Measurements from ENCODE around the gene GFI1B.

DNA sequence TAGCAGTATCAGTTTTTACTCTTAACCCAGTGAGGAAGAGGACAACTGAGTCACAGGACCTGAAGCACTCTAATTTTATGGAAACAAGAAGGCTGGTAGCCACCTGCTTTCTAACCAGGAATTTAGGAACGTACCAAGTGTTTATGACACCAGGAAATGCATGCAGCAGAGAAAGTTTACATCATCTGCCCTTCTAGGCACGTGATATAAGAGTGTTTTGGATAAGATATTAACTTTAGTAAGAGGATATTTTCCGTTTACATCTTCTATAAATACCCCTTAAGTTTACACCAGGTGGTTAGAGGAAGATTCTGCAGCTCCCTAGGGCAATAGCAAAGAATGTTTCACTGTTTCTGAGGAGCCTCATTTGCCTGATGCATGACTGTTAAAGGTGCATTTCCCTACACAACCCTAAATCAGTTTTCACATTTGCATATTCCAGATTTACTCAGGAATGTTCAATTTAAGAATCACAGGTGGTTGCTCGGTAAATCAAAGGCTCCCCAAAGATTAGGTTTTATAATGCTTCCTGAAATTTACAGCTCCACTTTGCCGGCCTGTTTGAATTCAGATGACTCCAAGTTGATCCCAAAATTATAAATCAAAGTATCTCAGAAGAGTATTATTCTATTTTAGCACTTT is 35.8 kb upstream of the GFI1B start:
- TF ChIP-seq, protein P1, sequence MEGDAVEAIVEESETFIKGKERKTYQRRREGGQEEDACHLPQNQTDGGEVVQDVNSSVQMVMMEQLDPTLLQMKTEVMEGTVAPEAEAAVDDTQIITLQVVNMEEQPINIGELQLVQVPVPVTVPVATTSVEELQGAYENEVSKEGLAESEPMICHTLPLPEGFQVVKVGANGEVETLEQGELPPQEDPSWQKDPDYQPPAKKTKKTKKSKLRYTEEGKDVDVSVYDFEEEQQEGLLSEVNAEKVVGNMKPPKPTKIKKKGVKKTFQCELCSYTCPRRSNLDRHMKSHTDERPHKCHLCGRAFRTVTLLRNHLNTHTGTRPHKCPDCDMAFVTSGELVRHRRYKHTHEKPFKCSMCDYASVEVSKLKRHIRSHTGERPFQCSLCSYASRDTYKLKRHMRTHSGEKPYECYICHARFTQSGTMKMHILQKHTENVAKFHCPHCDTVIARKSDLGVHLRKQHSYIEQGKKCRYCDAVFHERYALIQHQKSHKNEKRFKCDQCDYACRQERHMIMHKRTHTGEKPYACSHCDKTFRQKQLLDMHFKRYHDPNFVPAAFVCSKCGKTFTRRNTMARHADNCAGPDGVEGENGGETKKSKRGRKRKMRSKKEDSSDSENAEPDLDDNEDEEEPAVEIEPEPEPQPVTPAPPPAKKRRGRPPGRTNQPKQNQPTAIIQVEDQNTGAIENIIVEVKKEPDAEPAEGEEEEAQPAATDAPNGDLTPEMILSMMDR (IDR thresholded peaks at IDR 0.05; ENCODE audit: poor library complexity, severe bottlenecking), result no peak
- TF ChIP-seq SMC3 (conservative IDR thresholded peaks at IDR 0.05; ENCODE audit: poor library complexity) (no peak), EZH2 (IDR thresholded peaks at IDR 0.05; ENCODE audit: borderline replicate concordance, insufficient read depth, low read length, poor library complexity, severe bottlenecking) (no peak), POLR2AphosphoS5 (IDR thresholded peaks at IDR 0.05) (no peak)
